Stimulated activated CD8-positive, alpha-beta memory T cell treated with anti-CD3 and anti-CD28 coated beads, Interleukin-15, amount 100 ng/mL, for 4 hours (primary cell): ENCODE measurements around the gene CNPPD1.

ENCODE experiments used
- DNase-seq, 2 donors: peaks; one replicate each; pipeline ENCODE4 v3.0.0-alpha.2; 2020; ENCODE audit warnings: low read depth in 2 of 2

Gene CNPPD1

DNA sequence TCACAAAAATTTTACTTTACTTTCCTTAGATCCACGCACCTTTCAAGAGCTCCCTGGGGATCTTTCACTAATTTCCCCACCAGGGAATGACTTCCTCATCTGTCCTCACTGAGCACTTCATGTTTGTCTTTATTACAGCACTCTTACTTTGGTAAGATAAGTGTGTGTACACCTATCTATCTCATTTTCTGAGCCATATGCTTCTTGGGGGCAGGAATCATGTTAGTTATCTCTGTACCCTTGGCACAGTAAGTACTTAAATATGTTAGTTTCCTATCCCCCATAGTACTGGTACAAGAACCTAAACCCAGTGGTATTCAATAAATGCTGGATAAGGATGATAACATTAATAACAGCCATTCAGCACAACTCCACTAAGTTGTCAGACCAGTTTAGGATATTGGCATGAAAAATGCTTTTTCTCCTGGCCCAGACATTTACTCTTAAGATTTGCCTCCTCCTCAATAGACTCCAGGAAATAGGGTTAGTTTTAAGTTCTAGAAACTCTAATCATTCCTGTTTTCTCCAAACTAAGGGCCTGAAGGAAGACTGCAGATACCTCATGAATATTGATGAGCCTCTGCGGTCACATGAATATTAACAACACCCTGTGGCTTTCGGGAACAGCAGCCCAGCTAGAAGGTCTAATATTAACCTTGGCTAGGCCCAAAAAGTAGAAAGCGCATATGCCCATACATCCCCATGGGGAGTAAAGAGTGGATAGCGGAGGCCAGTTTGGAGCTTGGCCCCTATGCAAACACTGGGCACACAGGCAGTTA is 54.3 kb downstream of the CNPPD1 start:
- no peak for DNase-seq
